ENCODE results near the gene DNAJB6.

The DNAJB6 gene

GRCh38 chr7:157466867-157467261 lies 130.1 kb downstream of the DNAJB6 start:
- no peak for DNase-seq (ENCODE audit: low spot score)

Measured in HuH-7.5 (cell line).